IMR-90 (cell line): ENCODE measurements around the gene GGN. TPM values are rescaled to one million over a fixed set of nuclear protein-coding genes. Genes with fewer than 3 reads are reported as not detected.

Experiments used
- ATAC-seq: fragments of 200-7000 bp; cut with Tn5 transposase; 2 replicates; pipeline ENCODE4 v1.9.1; 2020; ENCODE audit warnings: low read depth, mild to moderate bottlenecking, moderate library complexity
- BruUV-seq: library from RNA; stranded (reverse); fragments of 400-500 nt; replicated peaks from 2 replicates; lab custom pipeline; 2021; lab: Mats Ljungman, UMichigan
- CTCF ChIA-PET: fragments of 300-600 bp; formaldehyde crosslinking; extraction: SDS; loops from one replicate; lab custom pipeline; 2021; ENCODE audit warnings: antibody characterized with exemption; lab: Yijun Ruan, JAX
- POLR2A ChIA-PET: fragments of 300-600 bp; sonication (Branson Sonifier 250); formaldehyde crosslinking; loops from one replicate; lab custom pipeline; 2022; ENCODE audit warnings: antibody characterized with exemption; ENCODE audit not compliant: unreplicated experiment; lab: Charles Lee
- DNase-seq: peaks from one replicate; pipeline ENCODE4 v3.0.0; 2013
- H2AFZ ChIP-seq: replicated peaks from 2 replicates; pipeline ENCODE3; 2013; ENCODE audit warnings: low read length, mild to moderate bottlenecking; ENCODE audit not compliant: poor library complexity
- H2AK5ac ChIP-seq: 2 replicates; pipeline ENCODE4 v1.6.1; 2013; ENCODE audit warnings: low read depth, low read length, inconsistent platforms
- H2AK9ac ChIP-seq: replicated peaks from 2 replicates; pipeline ENCODE3; 2013; ENCODE audit warnings: mild to moderate bottlenecking, low read depth, low read length, moderate library complexity; ENCODE audit not compliant: poor library complexity
- H2BK120ac ChIP-seq: 2 replicates; pipeline ENCODE4 v1.6.1; 2013; ENCODE audit warnings: low read depth, low read length, inconsistent platforms
- H2BK15ac ChIP-seq: 3 replicates; pipeline ENCODE4 v1.6.1; 2013; ENCODE audit warnings: low read depth, low read length, inconsistent platforms
- H2BK20ac ChIP-seq: 2 replicates; pipeline ENCODE4 v1.6.1; 2013; ENCODE audit warnings: low read depth, mild to moderate bottlenecking, inconsistent platforms, low read length, moderate library complexity
- H2BK5ac ChIP-seq: 2 replicates; pipeline ENCODE4 v1.6.1; 2013; ENCODE audit warnings: mild to moderate bottlenecking, low read depth, low read length, inconsistent platforms; ENCODE audit not compliant: poor library complexity, severe bottlenecking
- H3K14ac ChIP-seq: replicated peaks from 2 replicates; pipeline ENCODE4 v1.6.1; 2013; ENCODE audit warnings: low read depth, low read length, inconsistent platforms
- H3K18ac ChIP-seq: 2 replicates; pipeline ENCODE4 v1.6.1; 2013; ENCODE audit warnings: low read depth, low read length, control low read depth
- H3K23ac ChIP-seq: 2 replicates; pipeline ENCODE4 v1.6.1; 2013; ENCODE audit warnings: low read depth, low read length, inconsistent platforms
- H3K27ac ChIP-seq: 2 replicates; pipeline ENCODE4 v1.5.1; 2013; ENCODE audit warnings: mild to moderate bottlenecking, control low read depth, low read length; ENCODE audit not compliant: insufficient read depth
- H3K27me3 ChIP-seq: 2 replicates; pipeline ENCODE4 v1.6.1; 2013; ENCODE audit warnings: low read length; ENCODE audit not compliant: control insufficient read depth, insufficient read depth
- H3K36me3 ChIP-seq: 2 replicates; pipeline ENCODE4 v1.6.1; 2013; ENCODE audit warnings: low read length, mixed read lengths; ENCODE audit not compliant: control insufficient read depth, insufficient read depth
- H3K4ac ChIP-seq: 2 replicates; pipeline ENCODE4 v1.6.1; 2013; ENCODE audit warnings: low read depth, low read length, inconsistent platforms
- H3K4me1 ChIP-seq: 2 replicates; pipeline ENCODE4 v1.6.1; 2013; ENCODE audit warnings: low read length, mixed read lengths; ENCODE audit not compliant: control insufficient read depth, insufficient read depth
- H3K4me2 ChIP-seq: 2 replicates; pipeline ENCODE4 v1.6.1; 2013; ENCODE audit warnings: low read depth, mild to moderate bottlenecking, control low read depth, low read length, moderate library complexity
- H3K4me3 ChIP-seq: 2 replicates; pipeline ENCODE4 v1.5.1; 2013; ENCODE audit warnings: low read depth, mild to moderate bottlenecking, control low read depth, low read length, moderate library complexity; ENCODE audit not compliant: insufficient read depth
- H3K56ac ChIP-seq: 2 replicates; pipeline ENCODE4 v1.6.1; 2013; ENCODE audit warnings: low read length, inconsistent platforms; ENCODE audit not compliant: insufficient read depth; ENCODE audit errors: extremely low read depth
- H3K79me1 ChIP-seq, 2 experiments: 2 replicates each; pipeline ENCODE4 v1.6.1; 2013; ENCODE audit warnings: low read length in 2 of 2, inconsistent platforms in 1 of 2, low read depth in 1 of 2
- H3K9ac ChIP-seq: 2 replicates; pipeline ENCODE4 v1.6.1; 2013; ENCODE audit warnings: low read depth, low read length, control low read depth
- H3K9me1 ChIP-seq: 2 replicates; pipeline ENCODE4 v1.6.1; 2013; ENCODE audit warnings: low read length, inconsistent platforms; ENCODE audit not compliant: insufficient read depth
- H3K9me3 ChIP-seq: 2 replicates; pipeline ENCODE4 v1.6.1; 2013; ENCODE audit warnings: low read length; ENCODE audit not compliant: control insufficient read depth, insufficient read depth
- H4K20me1 ChIP-seq: 2 replicates; pipeline ENCODE4 v1.6.1; 2013; ENCODE audit warnings: low read length, inconsistent platforms; ENCODE audit not compliant: insufficient read depth
- H4K5ac ChIP-seq: 2 replicates; pipeline ENCODE4 v1.6.1; 2013; ENCODE audit warnings: mild to moderate bottlenecking, low read depth, low read length, control low read depth
- H4K8ac ChIP-seq, 2 experiments: 2 replicates each; pipeline ENCODE4 v1.6.1; 2013; ENCODE audit warnings: low read depth in 2 of 2, low read length in 2 of 2, control low read depth in 1 of 2, inconsistent platforms in 1 of 2
- H4K91ac ChIP-seq: 2 replicates; pipeline ENCODE4 v1.6.1; 2013; ENCODE audit warnings: low read depth, low read length, inconsistent platforms; ENCODE audit not compliant: insufficient read depth
- CEBPB ChIP-seq: IDR thresholded peaks from 2 replicates; pipeline ENCODE4 v1.6.1; 2012; ENCODE audit warnings: low read depth, low read length, improper control_type of control experiment
- RFX5 ChIP-seq: IDR thresholded peaks from 2 replicates; pipeline ENCODE4 v1.8.0; 2012; ENCODE audit warnings: low read depth, mild to moderate bottlenecking, low read length, moderate library complexity
- WGBS, 2 experiments: methylation state at CpG; one replicate each; pipeline versions ENCODE4 v1.1.5 to v1.1.7; 2013; ENCODE audit warnings: missing lambda C conversion rate in 2 of 2; ENCODE audit not compliant: insufficient read length in 1 of 2; ENCODE audit errors: extremely low coverage in 2 of 2; 5-methylcytosine and 5-hydroxymethylcytosine counted together
- dilution Hi-C: fragments of 300-500 bp; cut with HindIII; formaldehyde crosslinking; loops from one replicate; pipeline ENCODE4 v1.14.3; 2018; ENCODE audit warnings: low sequenced_read_pairs; ENCODE audit not compliant: unreplicated experiment
- in situ Hi-C: fragments of 300-500 bp; cut with MboI; formaldehyde crosslinking; loops from 3 replicates; pipeline ENCODE4 v1.14.3; 2019; ENCODE audit warnings: low sequenced_read_pairs, inconsistent platforms, mixed read lengths
- intact Hi-C: fragments of 100-400 bp; cut with micrococcal nuclease; formaldehyde crosslinking; loops from 2 replicates; pipeline ENCODE4 v1.10.0; 2022
- polyA plus RNA-seq, 3 experiments: library from polyadenylated mRNA; depleted of rRNA; stranded (reverse); fragments of >200 nt; gene quantifications; 2 replicates each; pipeline ENCODE4 v1.2.3, GENCODE V29; 2012; ENCODE audit warnings: low replicate concordance in 1 of 3
- total RNA-seq: library from RNA; depleted of rRNA; stranded (reverse); fragments of >200 nt; gene quantifications from 2 replicates; pipeline ENCODE4 v1.2.3, GENCODE V29; 2012

The GGN gene
- total and polyA plus RNA-seq, 2 of the 4 experiments (the other 2 are of a cell fraction), result under 0.01 to 0.65 TPM

DNA sequence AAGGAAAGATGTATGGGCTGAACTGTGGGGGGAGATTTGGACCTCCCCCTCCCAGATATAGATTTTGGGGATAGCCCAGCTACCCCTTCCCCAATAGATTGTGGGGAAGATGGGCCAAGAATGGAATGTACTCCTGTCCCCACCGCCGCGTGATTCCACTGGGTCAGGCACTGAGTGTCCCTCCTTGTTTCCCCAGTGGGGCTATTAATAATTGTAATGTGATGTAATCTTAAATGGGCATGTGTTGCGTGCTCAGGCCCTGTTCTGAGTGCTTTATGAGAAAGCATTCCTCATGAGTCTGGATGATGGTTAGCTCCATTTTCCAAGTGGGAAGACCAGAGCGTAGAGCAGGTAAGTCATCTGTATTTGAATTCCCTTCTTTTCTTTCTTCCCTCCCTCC is 12.1 kb downstream of the GGN start:
- in situ Hi-C loops, result no loop called here
- peaks cover 44% of the 10 kb centered on the region for H4K20me1 ChIP-seq
- H2BK120ac ChIP-seq, result no peak overlapping the region
- ChIA-PET POLR2A (interaction anchor here (0.5 to 0.7 kb wide), 3 partner anchors 12 to 23 kb away, joined by 3 read pairs; partner anchors contain the start of gene GGN), CTCF (interaction anchor here (0.9 to 1.1 kb wide), 3 partner anchors 9 to 132 kb away, joined by 3 to 5 read pairs (median 3); partner anchors contain the start of gene GGN)
- no peak overlapping the region for H4K91ac ChIP-seq
- peak overlapping the region; percentile 86; the same call in 1 of the 2 replicates for H3K27ac ChIP-seq
- H3K14ac ChIP-seq, result peak overlapping the region; percentile 99
- peak overlapping the region; percentile 95; the same call in 1 of the 2 replicates for H3K23ac ChIP-seq
- BruUV-seq, result no TSS peak
- no peak overlapping the region for H4K5ac ChIP-seq
- DNase-seq, result peak; percentile 20
- peak overlapping the region; percentile 92; the same call in 1 of the 2 replicates for H3K56ac ChIP-seq
- peak overlapping the region; percentile 88 for H3K9ac ChIP-seq
- peaks cover 19 to 55% of the 10 kb centered on the region in 2 experiments; a peak in 3 of 4 replicates for H3K79me1 ChIP-seq
- H3K9me3 ChIP-seq, result no peaks in the 10 kb centered on the region
- dilution Hi-C loops, result no loop called here
- H4K8ac ChIP-seq, result no peak overlapping the region
- H3K9me1 ChIP-seq, result peaks cover 19% of the 10 kb centered on the region
- no peak overlapping the region for H2BK20ac ChIP-seq
- TF ChIP-seq RFX5, result no peak
- TF ChIP-seq CEBPB, result peak; percentile 35; the same call in 1 of the 2 replicates
- peak overlapping the region; percentile 99 for H2AK9ac ChIP-seq
- peak overlapping the region; percentile 88; the same call in 1 of the 2 replicates for H2AK5ac ChIP-seq
- peak overlapping the region; percentile 84 for H3K4me2 ChIP-seq
- peaks cover 12% of the 10 kb centered on the region for H3K4me1 ChIP-seq
- H3K36me3 ChIP-seq, result peaks cover 26% of the 10 kb centered on the region
- H3K4me3 ChIP-seq, result peak overlapping the region; percentile 59
- 81% methylated on average over 3 of the region's 5 CpGs; no CpG with 5 or more reads in 1 of the 2 experiments for WGBS, 2 experiments
- H2AFZ ChIP-seq, result no peak overlapping the region
- no peak overlapping the region for H3K18ac ChIP-seq
- ATAC-seq, result no peak
- intact Hi-C loops, result loop anchor here (2.0 kb wide), 2 partner anchors 13 to 39 kb away; partner anchors contain the start of genes GGN and SPRED3
- H3K27me3 ChIP-seq, result no peaks in the 10 kb centered on the region
- H2BK15ac ChIP-seq, result no peak overlapping the region
- H3K4ac ChIP-seq, result peak overlapping the region; percentile 96; the same call in 1 of the 2 replicates
- no peak overlapping the region for H2BK5ac ChIP-seq
